ENCODE data around the gene U2AF2. TPM values are rescaled to one million over a fixed set of nuclear protein-coding genes. Genes with fewer than 3 reads are reported as not detected.

U2AF2 gene
- total and polyA plus RNA-seq, 9 of the 15 experiments (the other 6 are each of a cell fraction or from before 2014, with no cell fraction given) = 3.0 to 331 (median 157) TPM

GRCh38 chr19:55640043-55640576 lies 14.7 kb upstream of the U2AF2 start (continued):
- TF ChIP-seq CHCHD3 (CRISPR knock-in tag; IDR thresholded peaks at IDR 0.05) (no peak), TSHZ1 (CRISPR knock-in tag; IDR thresholded peaks at IDR 0.05) (peak; percentile 53; the same call in 1 of the 2 replicates), CGGBP1 (CRISPR knock-in tag; IDR thresholded peaks at IDR 0.05) (no peak), FIP1L1 (IDR thresholded peaks at IDR 0.05; ENCODE audit: low read depth, low read length, poor library complexity, severe bottlenecking) (no peak), MCM7 (IDR thresholded peaks at IDR 0.05) (no peak), ZNF280A (IDR thresholded peaks at IDR 0.05; ENCODE audit: low read depth, partially characterized antibody) (no peak), YY1 (IDR thresholded peaks at IDR 0.05; ENCODE audit: borderline replicate concordance in 1 of 3, control insufficient read depth in 1 of 3, extremely low read depth in 1 of 3, insufficient read depth in 3 of 3, insufficient read length in 1 of 3, insufficient replicate concordance in 2 of 3, low read depth in 1 of 3, low read length in 2 of 3) (no peak), ARHGAP35 (IDR thresholded peaks at IDR 0.05; ENCODE audit: partially characterized antibody) (no peak), ARID4B (CRISPR knock-in tag; IDR thresholded peaks at IDR 0.05) (peak; percentile 92), SAFB (IDR thresholded peaks at IDR 0.05; ENCODE audit: borderline replicate concordance, low read depth, low read length) (no peak), ZNF354B (CRISPR knock-in tag; IDR thresholded peaks at IDR 0.05) (no peak), CHD2 (IDR thresholded peaks at IDR 0.05; ENCODE audit: low read depth, low read length) (no peak), PCBP1 (IDR thresholded peaks at IDR 0.05; ENCODE audit: low read depth, low read length, poor library complexity, severe bottlenecking) (peak; percentile 77), PREB (CRISPR knock-in tag; IDR thresholded peaks at IDR 0.05) (no peak), NR2C2 (CRISPR knock-in tag; IDR thresholded peaks at IDR 0.05) (peak; percentile 77), NR2C2 (tag; IDR thresholded peaks at IDR 0.05) (no peak)

Measured in K562 (cell line).